NCI-H460 (cell line): Measurements from ENCODE around the gene C1orf52. TPM values are rescaled to one million over a fixed set of nuclear protein-coding genes. Genes with fewer than 3 reads are reported as not detected.
A peak's percentile ranks its signal among the peaks of the same experiment; 100 is the strongest.
"Not testable (repeated sequence)": the region's sequence is repeated elsewhere in the genome, so short reads cannot be mapped to it uniquely, and the experiment has no call there.

Experiments used
- DNase-seq: peaks from one replicate; pipeline ENCODE4 v3.0.0-alpha.2; 2016; ENCODE audit warnings: low read depth; ENCODE audit errors: extremely low read depth
- total RNA-seq: library from RNA; depleted of rRNA; stranded (reverse); fragments of >200 nt; shearing (Covaris generic); gene quantifications from 2 replicates; pipeline ENCODE4 v1.2.3, GENCODE V29; 2014

The C1orf52 gene
- total RNA-seq, 1 experiment from 2014 or later, result 16.7 TPM

- no peak for DNase-seq
These were observed 20.1 kb upstream of the C1orf52 start for GRCh38 chr1:85279458-85280080.

- DNase-seq, result peak; percentile 70
These were observed 19.4 kb upstream of the C1orf52 start for GRCh38 chr1:85278853-85279314.

GRCh38 chr1:85277802-85278201 is 18.3 kb upstream of the C1orf52 start:
- no peak for DNase-seq

GRCh38 chr1:85276978-85277639 is 17.6 kb upstream of the C1orf52 start:
- no peak for DNase-seq

- peak; percentile 96 for DNase-seq
These were observed 16.9 kb upstream of the C1orf52 start, which contains the start of gene BCL10 for GRCh38 chr1:85276215-85276977. Gene BCL10 (minus strand): TSS chr1:85276632. CDS start chr1:85276352, 280 bp downstream.

- no peak for DNase-seq
These were observed 16.3 kb upstream of the C1orf52 start for GRCh38 chr1:85275701-85276214.

- no peak for DNase-seq
These were observed 15.5 kb upstream of the C1orf52 start for GRCh38 chr1:85274969-85275453.

GRCh38 chr1:85273397-85273796 is 13.9 kb upstream of the C1orf52 start:
- no peak for DNase-seq

- DNase-seq, result no peak
These were observed 9.5 kb upstream of the C1orf52 start for GRCh38 chr1:85268801-85269585.

GRCh38 chr1:85267313-85267712 is 7.9 kb upstream of the C1orf52 start:
- no peak for DNase-seq

- no peak for DNase-seq
These were observed 4.7 kb upstream of the C1orf52 start for GRCh38 chr1:85264150-85264549.

GRCh38 chr1:85262985-85263384 is 3.5 kb upstream of the C1orf52 start:
- no peak for DNase-seq

GRCh38 chr1:85259912-85260274 is 431 bp upstream of the C1orf52 start:
- DNase-seq, result no peak

GRCh38 chr1:85258536-85259117 is 835 bp downstream of the C1orf52 start:
- DNase-seq, result no peak

- not testable (repeated sequence) for DNase-seq
These were observed 10.4 kb downstream of the C1orf52 start for GRCh38 chr1:85249042-85249441.

GRCh38 chr1:85245891-85246290 is 13.6 kb downstream of the C1orf52 start:
- DNase-seq, result no peak

- DNase-seq, result no peak
These were observed 14.0 kb downstream of the C1orf52 start for GRCh38 chr1:85245456-85245855.

GRCh38 chr1:85244271-85245061 is 15.0 kb downstream of the C1orf52 start:
- no peak for DNase-seq

- DNase-seq, result no peak
These were observed 16.1 kb downstream of the C1orf52 start for GRCh38 chr1:85243372-85243771.
